Measurements from ENCODE around the gene RAB4A.

Gene RAB4A

DNA sequence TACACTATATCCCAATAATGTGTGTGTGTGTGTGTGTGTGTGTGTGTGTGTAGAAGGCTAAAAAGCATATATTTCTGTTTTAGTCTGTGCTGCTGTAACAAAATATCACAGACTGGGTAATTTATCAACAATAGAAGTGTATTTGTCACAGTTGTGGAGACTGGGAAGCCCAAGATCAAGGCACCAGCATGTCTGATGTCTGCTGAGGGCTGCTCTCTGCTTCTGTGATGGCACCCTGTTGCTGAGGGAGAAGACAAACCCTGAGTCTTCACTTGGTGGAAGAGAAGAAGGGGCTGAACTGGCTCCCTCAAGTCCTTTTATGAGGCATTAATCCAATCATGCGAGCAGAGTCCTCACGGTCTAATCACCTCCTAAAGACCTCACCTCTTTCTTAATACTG is 23.0 kb upstream of the RAB4A start:
- no peak for DNase-seq

DNA sequence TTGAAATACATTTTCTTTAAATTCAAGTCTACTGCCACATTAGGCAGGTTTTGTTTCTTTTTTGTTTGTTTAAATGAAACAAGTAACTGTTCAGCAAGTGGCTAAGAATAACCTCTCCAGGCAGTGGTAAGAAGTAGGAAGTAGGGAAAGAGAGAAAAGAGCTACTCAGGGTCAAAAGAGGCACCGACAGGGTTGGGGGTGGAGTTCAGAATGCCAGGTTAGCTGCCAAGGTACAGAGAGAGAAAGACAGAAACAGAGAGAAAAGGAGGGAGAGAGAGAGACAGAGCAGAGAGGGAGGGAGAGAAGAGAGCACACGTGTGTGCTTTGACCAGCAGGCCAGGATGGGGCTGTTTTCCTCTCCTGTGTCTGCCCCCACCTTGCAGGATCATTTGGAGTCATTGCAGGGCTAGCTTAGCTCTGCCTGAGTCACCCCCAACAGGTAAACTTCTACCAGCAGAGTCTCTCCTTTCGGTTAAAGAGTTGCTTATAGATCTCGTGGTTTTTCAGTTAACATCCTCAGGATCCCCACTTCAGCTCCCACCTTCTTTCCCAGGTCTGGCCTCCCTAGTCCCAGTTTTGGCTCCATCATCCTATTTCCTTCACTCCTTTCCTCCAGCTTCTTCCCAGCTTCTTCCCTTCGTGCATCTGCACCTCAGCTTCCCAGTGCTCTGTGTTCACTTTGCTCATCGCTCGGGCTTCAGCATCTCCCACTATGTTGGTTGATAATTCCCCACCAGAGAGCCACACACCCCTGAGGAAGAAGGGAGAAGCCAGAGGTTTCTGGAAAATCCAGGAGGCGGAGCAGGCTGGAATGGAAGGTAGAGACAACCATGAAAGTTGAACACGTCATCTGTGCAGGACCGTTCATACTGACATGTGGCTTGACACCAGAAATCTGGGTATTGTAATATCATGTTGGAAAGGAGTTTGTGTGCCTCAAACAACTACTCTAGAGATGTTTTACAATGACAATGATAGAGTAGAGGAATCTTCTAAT is 21.8 kb upstream of the RAB4A start:
- DNase-seq = no peak

DNA sequence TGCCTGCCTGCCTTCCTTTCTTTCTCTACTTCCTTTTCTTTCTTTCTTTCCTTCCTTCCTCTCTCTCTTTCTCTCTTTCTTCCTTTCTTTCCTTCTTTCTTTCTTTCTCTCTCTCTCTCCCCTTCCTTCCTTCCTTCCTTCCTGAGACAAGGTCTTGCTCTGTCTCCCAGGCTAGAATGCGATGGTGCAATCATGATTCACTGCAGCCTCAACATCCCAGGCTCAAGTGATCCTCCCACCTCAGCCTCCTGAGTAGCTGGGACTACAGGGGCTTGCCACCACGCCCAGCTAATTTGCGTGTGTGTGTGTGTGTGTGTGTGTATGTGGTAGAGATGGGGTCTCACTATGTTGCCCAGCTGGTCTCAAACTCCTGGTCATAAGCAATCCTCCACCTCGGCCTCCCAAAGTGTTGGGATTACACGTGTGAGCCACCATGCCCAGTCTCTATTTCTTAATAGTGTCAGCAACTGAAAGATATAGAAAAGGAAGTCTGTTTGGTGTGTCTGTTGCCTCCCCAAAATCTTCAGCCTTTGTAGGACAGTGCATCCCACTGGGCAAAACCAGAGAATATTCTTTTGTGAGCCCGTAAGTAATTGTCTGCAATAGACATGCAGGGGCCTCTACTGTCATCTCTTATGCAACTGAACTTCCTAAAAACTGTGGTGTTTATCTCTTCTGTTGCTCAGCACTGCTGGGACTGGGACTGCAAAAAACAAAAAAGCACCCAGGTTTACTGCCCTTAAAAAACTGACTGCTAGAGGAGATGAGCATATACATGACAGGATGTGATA is 20.9 kb upstream of the RAB4A start:
- no peak for DNase-seq

DNA sequence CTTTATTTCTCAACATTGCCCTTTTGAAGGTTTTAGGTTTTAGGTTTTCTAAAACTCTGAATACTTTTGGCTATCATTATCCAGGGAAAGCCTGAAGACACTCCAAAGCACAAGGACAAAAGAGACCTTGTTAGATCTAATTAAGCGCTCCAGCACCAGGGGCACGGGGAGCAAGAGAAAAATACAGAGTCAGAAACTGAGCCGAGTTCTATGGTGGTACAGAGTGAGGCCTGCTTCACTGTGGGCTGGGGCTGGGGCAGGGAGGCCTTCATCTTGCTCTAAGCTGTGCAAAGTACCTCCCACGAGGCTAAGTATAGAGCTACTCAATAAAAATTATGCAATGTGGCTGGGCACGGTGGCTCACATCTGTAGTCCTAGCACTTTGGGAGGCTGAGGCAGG is 19.7 kb upstream of the RAB4A start:
- DNase-seq = no peak

DNA sequence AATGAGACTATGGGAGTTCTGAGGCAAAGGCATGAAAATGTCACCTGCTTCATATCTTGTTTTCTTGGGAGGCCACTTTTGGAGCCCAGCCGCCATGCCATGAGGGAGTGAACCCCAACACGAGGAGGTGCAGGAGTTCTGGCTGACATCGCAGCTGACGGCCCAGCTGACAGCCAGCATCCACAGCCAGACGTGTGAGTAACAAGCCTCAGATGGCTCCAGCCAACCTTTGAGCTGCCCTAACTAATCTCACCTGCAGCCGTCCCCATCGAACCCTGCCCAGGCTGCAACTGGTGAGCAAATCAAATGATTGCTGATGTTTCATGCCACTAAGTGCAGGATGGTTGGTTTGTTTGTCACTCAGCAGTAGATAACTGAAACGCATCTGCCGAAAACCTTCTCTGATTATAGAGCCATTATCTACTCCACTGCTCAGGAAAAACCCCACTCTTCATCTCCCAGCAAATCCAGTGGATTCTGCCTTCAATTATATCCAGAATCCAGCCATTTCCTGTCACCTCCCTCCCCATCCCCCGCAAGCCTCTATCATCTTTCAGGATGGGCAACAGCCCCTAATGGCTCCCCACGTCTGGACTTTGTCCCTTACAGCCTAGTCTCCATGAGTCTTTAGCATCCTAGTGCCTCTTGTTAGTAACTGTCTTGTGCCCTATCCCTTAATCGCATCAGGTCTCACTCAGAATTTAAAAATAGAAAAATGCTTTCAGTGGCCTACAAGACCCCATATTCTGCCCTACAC is 18.5 kb upstream of the RAB4A start:
- DNase-seq = no peak

DNA sequence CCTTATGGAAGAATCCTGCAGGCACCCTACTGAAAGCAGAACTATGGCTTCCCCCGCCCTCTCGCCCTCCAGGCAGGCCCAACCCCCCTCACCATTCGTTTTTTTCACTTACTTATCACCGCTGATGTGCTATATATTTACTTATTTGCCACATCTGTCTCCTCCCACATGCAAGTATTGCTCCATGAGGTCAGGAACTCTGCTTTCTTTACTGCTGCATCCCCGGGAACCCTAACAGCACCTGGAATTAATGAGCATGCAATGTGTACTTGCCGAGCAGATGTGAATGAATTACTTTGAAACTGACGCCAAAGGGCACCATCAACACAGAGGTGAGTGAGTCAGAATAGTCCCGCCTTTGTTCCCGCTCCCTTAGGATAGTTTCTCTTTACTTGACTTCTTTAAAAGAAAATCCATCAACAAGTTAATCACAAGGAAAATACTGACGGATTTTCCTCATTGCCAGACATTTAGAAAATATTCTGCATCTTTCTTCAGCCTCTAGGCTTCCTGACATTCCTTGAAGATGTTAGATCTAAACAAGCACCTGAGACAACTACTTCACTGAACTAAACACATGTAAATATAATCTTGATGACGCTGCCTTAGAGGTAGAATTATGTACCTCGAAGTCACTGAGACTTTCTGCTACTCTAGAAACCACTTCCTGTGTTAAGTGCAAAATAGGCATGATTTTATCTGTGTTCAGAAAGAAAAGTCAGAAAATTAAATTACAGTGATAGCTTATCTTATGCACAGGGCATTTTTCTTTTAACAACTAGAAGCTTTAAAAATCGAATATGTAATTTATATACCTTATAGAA is 17.5 kb upstream of the RAB4A start:
- peak in 1 of 2 donors; percentile 13 for DNase-seq

DNA sequence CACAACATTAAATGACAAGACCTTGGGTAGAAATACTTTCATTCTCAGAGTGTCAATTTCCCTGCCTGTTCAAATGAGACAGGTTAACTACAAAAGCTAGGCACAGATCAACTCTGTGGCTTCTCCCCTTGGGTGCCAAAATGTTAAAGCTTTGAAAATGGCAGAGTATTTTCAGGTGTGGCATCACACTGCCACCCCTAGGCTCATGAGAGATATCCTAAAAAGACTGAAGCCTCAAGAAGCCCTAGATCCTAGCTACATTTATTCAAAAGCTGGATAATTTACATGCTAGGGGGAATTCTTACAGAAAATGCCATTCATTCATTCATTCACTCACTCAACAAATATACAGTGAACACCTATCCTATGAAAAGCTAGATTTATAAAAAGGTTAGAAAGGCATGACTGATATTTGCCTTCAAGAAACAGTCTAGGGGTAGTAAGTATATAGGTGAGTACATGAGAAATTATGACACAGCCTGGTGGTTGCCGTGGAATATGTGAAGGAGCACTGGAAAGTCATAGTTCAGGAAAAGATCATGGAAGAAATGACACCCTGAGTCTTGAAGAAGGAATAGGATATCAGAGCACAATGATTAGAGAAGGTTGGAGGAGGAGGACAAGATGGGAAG is 15.9 kb upstream of the RAB4A start:
- DNase-seq = no peak

DNA sequence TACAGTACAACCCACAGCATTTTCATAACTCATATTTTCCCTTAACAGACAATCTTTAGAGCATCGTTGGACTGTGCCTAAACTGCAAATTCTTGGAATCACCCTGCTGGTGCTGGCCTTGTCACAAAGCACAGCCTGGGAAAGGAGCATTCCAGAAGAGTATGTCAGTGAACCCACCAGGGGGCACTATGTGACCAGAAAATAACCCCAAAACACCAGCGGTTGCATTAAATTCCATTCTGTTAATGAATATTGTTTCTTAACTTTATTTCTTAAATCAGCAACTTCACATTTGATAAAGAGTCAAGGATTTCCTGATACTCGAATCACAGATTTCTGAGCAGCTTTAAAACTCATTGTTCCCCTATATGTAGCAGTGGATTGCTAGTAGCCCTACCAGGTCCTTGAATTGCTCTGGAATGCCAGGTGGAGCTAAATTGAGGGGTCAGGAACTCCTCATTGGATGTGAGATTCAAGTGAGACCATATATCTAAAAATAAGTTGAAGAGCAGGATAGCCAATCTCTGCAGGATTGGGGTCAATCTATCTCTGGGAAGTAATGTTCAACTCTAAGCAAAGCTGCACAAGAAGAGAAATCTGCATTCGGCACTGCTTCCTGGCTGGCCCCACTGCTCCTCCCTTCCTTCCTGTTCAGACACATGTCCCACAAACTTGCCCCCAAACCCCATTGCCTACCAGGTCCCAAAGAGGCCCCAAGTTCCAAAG is 12.7 kb upstream of the RAB4A start:
- DNase-seq = peak; percentile 60 to 75

DNA sequence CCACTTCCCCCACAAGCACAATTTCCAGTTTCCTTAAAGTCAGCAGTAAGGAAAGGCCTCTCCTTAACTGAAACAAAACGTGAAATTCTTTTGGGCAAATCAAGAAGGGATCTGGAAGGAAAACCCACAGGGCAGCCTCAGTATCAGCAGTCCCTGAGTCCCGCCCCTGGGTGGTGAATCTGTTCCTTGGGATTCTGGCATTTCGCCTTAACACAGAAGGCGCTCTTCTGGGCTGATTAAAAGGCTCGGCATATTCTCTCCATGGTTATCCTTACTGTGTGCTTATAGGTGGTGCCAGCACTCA is 12.2 kb upstream of the RAB4A start:
- DNase-seq = no peak

DNA sequence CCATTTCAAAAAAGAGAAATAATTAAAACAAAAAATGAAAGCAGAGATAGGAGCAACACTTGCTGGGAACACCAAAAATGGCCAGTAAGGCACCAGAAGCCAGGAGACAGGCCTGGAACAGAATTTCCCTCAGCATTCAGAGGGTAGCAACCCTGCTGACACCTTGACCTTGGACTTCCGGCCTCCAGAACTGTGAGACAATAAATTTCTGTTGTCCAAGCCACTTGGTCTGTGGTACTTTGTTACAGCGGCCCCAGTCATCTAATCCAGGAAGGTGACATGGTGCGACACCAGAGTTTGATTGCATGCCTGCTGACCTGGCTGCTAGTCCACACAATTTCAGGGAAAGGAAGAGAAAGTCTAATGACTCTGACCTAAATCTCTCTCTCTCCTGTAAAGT is 10.6 kb upstream of the RAB4A start:
- DNase-seq = no peak

DNA sequence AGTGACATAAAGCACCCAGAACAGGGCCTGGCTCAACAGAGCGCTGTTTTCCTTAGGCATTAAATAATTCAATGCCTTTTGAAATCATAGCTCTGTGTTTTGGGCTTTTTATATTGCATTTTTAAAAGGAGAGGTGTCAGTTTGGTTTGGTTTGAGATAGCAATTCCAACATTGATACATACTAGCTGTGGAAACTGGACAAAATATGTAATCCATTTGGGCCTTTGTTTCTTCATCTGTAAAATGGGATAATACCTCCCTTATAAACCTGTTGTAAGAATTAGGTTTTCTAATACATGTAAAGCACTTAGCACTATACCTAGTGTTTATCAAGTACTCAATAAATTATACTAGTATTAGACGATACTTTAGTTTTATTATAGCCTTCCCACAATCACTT is 8.7 kb upstream of the RAB4A start:
- DNase-seq = no peak

DNA sequence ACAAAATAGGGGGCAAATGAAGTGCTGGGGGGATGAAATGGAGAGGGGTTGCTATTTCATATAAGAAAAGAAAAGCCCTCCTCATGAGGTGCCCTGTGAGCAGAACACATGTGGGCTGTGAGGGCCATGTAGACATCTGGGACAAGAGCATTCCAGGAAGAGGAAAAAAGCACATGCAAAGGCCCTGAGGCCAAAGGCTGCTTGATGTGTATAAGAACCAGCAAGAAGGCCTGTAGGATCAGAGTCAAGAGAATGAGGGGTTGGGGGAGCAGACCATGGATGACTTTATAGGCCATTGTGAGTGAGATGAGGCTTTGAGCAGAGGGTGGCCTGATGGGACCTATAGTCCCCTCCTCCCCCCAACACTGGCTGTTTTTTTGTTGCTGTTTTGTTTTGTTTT is 7.7 kb upstream of the RAB4A start:
- no peak for DNase-seq

DNA sequence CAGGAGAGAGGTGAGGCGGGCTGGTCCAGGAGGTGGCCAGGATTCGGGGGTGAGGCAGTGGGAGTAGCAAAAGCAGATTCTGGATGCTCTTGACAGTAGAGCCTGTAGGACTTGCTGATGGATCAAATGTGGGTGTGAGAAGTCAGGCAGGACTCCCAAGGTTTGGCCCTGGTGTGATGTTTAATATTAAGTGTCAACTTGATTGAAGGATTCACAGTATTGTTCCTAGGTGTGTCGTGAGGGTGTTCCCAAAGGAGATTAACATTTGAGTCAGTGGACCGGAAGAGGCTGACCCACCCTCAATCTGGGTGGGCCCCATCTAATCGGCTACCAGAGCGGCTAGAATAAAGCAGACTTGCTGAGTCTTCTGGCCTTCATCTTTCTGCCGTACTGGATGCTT is 6.8 kb upstream of the RAB4A start:
- no peak for DNase-seq

DNA sequence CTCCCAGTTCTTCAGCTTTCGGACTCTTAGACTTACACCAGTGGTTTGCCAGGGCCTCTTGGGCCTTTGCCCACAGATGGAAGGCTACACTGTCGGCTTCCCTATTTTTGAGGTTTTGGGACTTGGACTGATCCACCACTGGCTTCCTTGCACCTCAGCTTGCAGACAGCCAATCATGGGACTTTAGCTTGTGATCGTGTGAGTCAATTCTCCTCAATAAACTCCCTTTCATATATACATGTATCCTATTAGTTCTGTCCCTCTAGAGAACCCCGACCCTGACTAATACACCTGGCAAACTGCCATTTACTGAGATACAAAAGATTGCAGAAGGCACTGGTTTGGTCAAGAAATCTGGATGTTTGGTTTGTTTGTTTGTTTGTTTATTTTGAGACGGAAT is 6.4 kb upstream of the RAB4A start:
- DNase-seq = no peak

DNA sequence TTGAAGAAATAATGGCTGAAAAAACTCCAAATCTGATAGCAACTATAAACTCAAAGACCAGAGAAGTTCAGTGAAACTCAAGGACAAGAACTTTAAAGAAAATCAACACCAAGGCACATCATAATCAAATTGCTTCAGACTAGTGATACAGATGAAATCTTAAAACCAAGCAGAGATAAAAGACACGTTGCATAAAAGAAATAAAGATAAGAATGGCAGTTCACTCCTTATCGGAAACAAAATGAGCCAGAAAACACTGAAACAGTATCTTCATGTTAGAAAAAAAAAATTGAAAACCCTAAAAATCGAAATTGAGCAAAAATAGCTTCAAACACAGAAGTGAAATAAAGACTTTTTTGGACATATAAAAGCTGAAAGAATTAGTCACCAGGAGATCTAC is 4.6 kb upstream of the RAB4A start:
- no peak for DNase-seq

DNA sequence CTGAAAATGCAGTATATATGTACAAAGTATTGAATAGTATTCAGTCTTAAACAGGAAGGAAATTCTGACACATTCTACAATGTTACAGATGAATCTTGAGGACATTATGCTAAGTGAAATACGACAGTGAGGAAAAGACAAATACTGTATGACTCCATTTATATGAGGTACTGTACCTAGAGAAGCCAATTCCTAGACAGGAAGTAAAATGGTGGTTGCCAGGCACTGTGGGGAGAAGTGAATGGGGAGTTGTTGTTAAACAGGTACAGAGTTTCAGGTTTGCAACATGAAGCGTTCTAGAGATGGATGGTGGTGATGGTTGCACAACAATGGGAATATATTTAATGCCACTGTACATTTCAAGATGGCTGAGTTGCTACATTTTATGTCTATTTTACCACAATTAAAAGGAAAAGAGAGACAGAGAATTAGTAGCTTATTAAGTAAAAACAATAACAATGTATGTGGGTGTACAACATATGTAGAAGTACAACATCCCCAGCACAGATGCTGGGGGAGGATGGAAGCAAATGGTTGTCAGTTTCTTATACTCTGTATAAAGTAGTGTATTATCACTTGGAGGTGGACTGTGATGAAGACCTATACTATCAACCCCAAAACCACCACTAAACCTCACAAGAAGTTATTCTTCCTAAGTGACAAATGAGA is 3.9 kb upstream of the RAB4A start:
- no peak for DNase-seq

DNA sequence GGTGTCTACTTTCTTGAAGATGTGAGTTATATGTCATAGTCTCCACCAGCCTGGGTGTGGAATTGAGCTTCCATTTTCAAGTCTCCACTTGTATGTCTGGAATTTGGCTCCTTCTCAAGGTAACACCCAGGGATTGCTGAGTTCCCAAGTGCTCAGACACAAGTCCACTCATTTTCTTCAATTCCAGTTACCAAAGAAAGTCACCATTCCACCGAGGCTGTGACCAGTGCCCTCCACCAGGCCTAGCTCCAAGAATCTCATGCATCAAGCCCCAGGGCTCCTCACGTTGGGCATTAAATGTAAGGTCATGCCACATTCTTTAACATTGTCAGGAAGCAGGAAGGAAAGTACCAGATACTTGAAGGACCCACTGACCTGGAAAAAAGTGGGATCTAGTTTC is 2.4 kb upstream of the RAB4A start:
- no peak for DNase-seq

DNA sequence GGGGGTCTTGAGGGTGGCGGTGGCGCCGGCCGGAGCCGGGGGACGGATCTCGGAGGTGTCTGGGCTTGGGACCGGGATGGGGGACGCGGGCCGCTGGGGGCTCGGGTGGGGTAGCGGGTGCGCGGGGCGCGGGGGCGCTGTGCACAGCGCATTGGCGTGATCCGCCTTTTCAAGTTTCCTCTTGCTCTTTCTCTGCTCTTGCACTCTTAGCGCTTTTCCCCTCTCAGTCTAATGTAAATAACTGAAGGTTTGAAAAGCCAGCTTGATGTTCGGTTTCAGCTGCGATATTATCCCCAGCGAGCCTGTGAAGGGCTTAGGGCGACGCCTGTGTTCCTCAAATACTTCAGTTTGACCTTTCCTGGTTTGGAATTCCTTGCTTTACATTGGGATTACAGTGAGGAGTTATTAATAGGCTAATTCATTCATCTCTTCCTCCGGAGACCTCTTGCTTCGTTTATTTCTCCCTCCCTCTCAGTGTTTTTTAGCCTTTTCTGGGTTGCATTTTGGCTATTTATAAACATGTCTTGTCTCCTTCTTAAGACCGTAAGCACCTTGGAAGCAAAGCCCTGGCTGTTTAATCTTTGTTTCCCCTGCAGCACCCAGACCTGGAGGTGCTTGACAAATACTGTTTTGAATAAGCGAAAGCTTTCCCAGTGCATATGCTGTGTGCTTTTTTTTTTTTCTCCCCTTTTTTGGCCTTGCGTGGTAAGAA is 693 bp downstream of the RAB4A start:
- peak; percentile 42 to 52 for DNase-seq

DNA sequence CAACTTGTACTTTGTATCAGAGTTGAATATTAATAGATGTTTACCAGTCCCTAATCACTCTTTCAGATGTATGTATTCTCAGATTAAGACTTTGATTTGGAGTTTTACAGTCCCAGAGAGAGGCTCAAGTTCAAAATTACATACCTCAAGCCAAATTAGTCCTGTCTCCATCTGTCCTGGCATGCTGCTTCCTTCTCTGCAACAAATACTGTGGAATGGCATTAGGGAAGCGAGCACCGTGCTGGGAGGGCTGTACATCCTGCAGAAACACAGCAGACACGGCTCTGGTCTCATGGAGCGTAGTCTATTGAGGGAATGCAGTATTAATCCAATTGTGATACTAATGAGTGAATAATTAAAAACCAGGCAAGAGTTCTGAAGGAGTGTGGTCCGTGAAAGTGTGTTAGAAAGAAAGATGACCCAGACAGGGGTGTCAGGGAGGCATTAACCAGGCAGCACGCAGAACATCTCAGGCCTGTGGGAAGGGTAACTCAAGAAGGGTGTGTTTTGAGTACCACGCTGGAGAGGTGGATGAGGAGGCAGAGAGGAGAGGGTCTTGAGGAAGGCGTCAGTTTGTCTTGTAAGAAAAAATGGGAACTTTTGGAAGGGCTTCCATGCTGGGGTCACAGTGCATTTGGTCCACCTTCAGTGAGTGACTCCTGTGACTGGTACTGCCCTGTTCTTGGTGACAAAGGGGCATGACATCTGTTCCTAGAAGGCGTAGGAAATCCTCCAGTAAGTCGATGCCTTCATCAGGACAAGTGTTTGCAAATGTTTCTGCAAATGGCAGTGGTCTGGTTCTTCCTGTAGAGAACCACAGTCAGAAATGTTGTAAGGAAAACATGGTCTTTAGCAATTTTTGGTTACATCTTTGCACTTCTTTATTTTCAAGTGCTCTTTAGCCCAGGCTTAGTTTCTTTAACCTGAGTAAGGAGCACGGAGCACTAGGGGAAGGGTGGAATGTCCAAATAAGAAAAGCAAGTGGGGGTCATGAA is 1.6 kb downstream of the RAB4A start:
- DNase-seq = no peak
